Head of caudate nucleus (tissue), 42 donors: Measurements from ENCODE around the gene ARHGEF3.

ENCODE experiments used
- DNase-seq, 42 donors: peaks; one replicate each; pipeline versions ENCODE4 v3.0.0 to v3.0.0-alpha.2; 2020 to 2021; ENCODE audit warnings: mixed read lengths in 7 of 42
- intact Hi-C: fragments of 100-400 bp; cut with DNase I; formaldehyde crosslinking; loops from one replicate; pipeline ENCODE4 v1.15.0; 2022

The ARHGEF3 gene

DNA sequence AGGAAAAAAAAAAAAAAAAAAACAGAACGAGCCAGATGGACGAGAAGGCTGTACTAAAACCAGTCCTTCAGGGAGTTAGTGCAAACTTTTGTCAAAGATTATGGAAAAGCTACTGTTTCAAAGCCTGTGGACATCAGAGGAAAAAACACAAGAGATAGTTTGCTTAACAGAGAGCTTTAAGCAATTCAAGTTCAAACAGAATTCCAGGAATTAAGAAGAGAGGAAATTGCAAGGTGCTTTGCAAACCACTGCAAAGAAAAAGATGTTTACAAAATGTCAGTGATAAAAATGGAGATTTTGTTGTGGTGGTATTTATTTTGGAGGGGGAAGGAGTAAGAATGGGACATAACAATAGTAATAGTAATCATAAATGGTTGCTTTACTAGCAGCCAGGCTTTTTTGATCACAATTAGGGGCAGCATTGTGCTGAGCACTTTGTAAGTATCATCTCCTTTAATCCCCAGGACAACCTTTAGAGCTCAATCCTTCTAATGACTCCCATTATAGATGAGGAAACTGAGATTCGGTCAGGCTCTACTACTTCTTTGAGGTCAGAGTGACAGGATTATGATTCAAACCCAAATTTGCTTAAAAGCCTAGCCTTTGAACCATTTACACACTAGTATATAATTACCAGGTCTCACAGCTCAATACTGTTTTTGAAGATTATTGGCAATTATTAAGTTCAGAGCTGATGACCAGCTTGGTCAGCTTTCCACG is 22.4 kb upstream of the ARHGEF3 start:
- intact Hi-C loops: no loop called here
- DNase-seq: no peak

DNA sequence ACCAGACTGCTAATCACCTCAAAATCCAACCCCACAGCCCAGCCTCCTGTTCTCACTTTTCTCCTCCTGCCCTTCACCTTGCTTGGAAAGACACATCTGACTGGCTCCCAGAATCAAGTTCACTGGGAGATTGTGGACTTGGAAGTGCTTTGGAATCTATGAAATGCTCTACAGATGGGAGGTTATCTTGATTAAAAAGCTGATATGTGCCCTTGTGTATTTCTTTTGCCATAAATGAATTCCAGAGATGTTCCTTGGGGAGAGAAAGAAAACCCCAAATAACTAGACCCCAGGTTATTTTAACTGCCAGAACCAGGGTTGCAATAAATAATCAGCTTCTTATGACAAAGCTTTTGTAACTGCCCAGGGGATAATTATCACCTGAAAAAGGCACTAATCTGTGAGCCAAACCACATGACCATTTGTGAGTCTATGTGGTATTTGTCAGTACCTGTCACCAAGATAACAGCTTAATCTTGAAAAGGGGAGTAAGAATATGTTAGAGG is 21.7 kb upstream of the ARHGEF3 start:
- DNase-seq: no peak
- intact Hi-C loops: no loop called here

DNA sequence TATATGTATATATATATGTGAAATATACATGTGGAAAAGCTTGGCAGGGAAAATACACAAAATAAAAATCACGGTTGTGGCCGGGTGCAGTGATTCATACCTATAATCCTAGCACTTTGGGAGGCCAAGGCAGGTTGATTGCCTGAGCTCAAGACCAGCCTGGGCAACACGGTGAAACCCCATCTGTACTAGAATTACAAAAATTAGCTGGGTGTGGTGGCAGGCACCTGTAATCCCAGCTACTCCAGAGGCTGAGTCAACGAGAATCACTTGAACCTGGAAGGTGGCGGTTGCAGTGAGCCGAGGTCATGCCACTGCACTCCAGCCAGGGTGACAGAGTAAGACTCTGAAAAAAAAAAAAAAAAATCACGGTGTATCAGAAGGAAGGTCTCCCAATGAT is 20.8 kb upstream of the ARHGEF3 start:
- intact Hi-C loops: no loop called here
- DNase-seq: no peak

DNA sequence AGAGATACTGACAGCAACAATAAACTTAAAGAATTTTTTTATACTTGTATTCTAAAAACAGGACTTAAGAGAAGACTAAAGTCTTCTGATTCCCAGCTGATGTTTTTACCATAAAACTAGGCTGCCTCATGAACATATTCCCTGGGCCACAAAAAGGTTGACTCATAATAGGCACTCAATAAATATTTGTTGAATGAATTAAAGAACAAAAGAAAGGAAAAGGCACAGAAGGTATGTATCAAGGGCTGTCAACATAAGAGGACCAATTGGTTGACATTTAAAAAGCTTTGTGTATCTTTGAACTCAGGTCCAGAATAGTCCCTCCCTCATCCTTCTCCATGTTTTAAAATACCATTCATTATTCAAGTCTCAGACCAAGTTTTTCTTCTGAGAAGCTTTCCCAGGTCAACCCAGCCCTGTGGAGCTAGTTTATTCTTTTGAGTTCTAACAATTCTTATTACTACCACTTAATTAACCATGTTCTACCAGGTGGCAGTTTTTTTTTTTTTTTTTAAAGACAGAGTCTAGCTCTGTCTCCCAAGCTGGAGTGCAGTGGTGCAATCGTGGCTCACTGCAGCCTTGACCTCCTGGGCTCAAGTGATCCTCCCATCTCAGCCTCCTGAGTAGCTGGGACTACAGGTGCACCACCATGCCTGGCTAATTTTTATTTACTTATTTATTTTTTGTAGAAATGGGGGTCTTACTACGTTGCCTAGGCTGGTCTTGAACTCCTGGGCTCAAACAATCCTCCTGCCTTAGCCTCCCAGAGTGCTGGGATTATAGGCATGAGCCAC is 17.5 kb upstream of the ARHGEF3 start:
- intact Hi-C loops: no loop called here

DNA sequence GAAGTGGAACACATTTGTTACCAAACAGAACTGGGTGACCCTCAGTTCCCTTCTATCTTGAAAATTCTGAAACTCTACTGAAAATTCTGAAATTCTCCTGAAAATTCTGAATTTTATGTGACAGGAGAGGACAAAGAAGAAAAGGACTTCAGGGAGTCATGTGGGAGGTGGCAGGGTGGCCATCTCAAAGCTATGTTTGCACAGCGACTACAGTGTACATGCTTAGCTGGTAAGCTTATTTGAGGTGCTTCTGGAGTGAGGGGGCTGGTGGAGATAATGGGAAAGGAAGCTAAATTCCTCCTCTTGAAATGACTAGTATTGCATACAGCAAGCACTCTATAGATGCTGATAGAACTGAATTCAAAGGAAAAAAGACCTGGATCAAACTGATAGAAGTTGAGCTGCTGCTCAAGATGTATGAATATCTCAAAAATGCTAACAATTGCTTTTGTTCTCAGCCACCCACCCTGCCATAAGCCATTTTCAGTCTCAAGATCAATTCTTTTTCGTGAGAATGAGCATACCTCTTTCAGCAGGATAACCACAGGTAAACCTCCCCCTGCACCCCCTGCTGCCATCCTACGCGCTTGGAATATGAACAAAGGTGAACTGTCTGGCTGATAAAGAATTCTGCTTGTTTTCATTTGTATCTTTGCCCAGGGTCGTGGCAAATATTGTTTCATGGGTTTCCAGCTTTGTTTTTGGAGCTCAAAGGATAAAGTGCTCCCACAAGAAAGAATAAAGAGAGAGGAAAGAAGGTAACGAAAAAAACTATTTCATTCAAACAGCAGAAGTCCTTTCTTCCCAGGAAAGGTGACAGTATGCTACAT is 16.6 kb upstream of the ARHGEF3 start:
- intact Hi-C loops: no loop called here
- no peak for DNase-seq

More for the DNA sequence above, 17.5 kb upstream of the ARHGEF3 start:
- no peak for DNase-seq

DNA sequence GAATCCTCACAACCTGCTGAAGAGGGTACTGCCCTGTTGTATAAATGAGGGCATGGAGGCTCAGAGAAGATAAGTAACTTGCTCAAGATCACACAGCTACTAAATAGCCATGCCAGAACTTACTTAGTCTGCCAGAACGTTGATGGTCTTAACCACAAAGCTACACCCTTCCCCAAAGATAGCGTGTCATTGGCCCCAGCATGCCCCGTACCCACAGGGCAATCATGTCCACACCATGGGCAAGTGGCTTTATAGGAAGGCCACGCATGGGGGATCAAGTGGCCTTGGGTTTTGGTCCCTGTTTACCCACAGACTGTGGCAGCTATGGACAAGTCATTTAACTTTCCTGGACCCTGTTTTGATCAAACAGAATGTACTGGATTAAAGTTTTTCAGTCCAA is 15.9 kb upstream of the ARHGEF3 start:
- intact Hi-C loops: no loop called here
- DNase-seq: no peak

DNA sequence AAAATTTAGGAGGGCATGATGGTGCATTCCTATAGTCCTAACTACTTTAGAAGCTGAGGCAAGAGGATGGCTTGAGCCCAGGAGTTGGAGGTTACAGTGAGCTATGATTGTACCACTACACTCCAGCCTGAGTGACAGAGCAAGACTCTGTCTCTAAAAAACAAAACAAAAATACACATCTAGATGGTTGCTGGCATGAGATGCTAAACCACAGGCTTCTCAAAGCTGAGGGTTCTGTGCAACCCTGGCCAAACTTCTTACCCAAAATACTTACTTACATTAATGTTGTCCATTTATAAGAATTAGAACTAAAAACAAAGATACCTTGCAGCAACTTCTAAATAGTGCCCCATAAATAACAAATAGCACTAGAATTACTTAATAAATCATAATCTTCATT is 14.3 kb upstream of the ARHGEF3 start:
- intact Hi-C loops: no loop called here
- no peak for DNase-seq

DNA sequence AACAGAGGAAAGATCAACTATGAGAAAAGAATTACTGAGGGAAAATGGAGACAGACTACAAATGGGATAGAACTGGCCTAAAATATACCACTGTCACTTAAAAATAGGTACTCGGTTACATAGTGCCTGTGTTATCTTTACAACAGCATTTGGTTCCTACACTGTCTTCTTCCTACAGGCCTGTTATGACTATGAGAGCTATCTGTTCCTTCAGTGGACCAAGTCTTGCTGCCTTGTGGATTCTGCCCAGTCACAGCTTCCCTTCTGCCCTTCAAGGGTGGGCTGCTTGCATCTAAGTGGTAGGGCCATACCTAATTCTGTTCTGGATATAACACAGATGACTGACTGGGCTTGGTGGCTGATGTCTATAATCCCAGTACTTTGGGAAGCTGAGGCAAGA is 13.8 kb upstream of the ARHGEF3 start:
- DNase-seq: no peak
- intact Hi-C loops: no loop called here

DNA sequence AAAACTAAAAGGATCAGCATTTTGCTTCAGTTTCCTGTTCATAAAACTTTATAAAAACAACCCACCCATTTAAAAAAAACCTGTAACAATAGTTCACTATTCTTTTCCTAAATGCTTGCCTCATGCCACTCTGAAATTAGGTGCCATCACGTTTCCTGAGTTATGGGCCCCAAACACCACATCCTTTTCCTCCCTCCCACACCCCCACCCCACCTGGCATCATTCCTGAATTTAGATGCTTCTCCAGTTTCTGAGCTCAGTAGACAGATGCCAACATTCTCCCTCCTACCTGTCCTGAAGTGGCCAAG is 11.9 kb upstream of the ARHGEF3 start:
- DNase-seq: no peak

DNA sequence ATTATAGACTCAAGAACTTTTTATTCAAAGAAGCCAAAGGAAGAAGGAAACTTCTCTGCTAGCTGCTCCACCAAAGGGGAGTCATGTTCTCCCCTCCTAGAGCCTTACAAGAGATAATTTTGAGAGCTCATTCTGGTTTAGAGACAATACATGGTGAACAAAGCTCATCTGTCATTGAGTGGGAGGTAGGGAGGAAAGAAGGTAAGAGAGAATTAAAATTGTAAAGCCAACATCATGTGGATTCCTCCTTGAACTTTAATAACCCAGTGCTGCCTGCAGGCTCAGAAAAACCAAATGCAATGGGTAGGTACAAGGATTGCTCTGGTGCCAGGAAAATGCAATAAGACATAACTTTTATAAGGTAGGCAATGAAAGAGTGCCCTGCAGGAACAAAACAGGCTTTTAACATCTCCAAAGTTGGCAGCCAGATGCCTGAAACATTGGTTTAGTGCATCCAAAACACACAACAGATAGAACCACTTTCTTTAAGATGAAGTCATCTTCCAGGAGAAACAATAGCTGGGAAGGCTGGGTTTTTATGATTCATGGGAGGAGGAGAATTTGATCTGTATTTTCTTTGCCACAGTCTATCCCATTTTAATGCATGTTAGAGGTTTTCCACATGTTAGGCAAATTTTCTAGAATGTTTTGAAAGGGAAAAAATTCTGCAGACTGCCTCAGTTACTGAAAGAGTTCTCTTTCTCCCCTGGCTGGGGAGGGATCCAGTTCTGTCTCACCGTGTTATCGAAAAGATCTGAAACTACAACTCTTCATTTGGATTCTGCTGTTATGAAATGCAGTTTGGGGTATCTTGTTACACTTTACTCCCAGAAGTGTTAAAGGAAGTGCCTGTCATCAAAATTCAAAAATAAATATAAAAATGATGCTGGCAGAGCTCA is 11.3 kb upstream of the ARHGEF3 start:
- intact Hi-C loops: no loop called here
- DNase-seq: peak in 3 of 42 donors; percentile 12 to 32 (median 15)

More for the DNA sequence above, 11.9 kb upstream of the ARHGEF3 start:
- intact Hi-C loops: no loop called here

DNA sequence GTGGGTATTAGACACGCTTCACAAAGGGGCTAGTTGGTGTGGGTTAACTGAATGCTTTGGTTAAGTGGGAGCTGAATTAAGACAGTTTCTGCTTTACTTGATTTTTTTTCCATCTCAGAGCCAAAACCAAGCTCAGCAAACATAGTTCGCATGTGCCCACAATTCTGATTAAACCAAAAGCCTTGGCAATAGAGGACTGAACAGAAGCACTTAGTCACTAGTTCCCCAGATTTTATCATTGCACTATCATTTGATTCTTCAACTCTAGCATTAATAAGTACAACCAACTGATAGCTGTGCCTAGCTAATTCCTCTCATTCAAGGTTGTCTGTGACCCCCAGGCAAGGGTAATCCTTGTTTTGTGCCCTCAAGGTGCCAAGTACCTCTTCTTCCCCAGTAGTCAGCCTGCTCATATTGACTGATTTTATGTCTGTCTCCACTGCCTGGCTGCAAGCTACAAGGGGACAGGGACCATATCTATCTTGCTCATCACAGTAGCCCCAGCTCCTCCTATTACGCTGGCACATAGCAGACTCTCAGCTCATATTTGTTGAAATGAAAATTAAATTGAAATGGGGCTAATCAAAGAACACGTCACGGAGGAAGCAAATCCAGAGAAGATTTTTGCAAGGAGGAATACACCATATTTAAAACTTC is 9.9 kb upstream of the ARHGEF3 start:
- DNase-seq: no peak
- intact Hi-C loops: no loop called here

DNA sequence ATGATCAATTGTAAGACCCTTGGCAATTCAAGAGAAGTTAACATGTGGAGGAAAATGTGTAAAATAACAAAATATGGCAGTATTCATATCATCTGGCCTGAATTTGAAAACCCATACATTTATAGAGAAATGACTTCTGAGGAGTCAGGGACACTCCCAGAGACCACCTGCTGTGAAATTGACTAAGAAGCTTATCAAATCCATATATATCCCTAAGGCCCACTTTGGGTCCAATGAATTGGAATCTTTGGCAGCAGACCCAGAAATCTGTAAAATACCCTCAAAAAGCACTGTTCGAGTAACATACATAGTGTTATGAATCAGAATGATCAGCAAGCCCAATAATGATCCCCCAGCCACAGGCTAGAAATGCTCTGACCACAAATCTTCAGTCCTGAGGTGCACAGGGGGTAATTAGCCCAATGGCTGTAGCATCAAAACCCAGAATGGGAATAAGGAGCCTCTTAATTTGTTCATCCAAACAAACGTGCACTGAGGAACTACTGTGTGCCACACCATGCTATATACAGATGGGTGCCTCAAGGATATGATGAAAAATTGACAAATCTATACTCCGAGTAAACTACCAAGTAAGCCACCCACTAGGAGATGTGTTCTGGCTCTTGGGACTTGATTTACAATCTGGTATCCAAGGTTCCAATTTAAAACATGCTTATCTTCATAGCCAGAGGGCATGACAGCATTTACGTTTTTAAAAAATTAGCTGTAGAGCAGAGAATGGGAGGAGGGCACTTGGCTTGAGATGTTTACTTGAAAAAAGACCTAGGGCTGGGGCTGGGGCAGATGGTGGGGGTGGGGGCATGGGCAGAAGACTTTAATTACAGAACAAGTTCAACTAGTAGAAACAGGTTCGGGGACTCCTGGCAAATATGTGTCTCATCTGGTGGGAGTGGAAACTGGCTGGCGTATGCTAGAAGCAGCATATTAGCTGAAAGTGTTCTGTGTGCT is 9.1 kb upstream of the ARHGEF3 start:
- no peak for DNase-seq
- intact Hi-C loops: no loop called here

DNA sequence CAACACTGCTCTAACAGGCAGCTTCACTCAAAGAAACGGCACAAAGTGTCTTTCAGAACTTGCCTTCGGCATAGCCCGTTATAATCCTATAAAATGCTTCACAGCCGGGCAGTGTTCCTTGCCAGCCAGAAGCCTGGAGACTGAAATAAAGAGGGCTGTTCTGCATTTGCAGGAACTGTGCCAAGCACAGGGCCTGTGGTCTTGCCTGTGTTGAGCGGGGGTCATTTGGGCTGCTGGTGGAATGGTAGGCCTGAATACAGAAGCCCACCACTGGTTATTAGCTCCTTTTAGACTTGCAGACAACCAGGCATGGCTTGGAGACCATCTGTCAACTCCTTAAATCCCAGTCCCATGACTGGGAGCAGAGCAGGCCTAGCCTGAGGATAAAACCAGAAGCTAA is 4.7 kb upstream of the ARHGEF3 start:
- intact Hi-C loops: no loop called here
- peak in 35 of 42 donors; percentile 9 to 73 (median 48) for DNase-seq

DNA sequence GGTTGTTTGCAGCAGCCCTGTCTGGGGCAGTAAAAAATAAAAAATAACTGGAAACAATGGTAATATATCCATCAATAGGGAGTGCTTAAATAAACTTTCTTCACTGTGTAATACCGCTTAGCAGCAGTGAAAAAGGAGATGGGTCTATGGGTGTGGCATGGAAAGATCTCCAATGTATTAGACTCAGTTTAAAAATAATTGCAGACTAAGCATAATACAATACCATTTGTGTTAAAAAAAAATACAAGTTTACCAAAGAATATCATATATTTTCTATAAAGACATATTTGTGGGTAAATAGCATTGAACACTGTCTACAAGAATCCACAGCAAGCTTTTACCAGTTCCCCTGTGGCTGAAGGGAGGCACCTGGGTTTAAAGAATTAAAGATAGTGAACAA is 1.0 kb upstream of the ARHGEF3 start:
- DNase-seq: no peak
- intact Hi-C loops: loop anchor here (5.0 kb wide), 2 partner anchors 100 to 185 kb away; no protein-coding TSS in a partner anchor

DNA sequence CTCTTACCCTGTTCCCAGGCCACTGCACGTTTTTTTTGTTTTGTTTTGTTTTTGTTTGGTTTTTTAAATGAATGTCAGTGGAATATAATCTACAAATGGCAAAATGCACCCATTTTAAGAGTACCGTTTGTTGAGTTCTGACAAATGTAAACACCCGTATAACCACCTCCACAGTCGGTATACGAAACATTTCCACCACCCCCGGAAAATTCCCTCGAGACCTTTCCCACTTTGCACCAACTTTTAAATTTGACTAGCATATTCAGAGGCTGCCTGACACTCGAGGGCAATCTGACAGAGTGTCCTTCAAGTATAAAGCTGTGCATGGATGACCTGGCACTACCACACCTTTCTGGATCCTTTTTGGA is 613 bp upstream of the ARHGEF3 start:
- intact Hi-C loops: loop anchor here (5.0 kb wide), 2 partner anchors 100 to 185 kb away; no protein-coding TSS in a partner anchor
- no peak for DNase-seq

DNA sequence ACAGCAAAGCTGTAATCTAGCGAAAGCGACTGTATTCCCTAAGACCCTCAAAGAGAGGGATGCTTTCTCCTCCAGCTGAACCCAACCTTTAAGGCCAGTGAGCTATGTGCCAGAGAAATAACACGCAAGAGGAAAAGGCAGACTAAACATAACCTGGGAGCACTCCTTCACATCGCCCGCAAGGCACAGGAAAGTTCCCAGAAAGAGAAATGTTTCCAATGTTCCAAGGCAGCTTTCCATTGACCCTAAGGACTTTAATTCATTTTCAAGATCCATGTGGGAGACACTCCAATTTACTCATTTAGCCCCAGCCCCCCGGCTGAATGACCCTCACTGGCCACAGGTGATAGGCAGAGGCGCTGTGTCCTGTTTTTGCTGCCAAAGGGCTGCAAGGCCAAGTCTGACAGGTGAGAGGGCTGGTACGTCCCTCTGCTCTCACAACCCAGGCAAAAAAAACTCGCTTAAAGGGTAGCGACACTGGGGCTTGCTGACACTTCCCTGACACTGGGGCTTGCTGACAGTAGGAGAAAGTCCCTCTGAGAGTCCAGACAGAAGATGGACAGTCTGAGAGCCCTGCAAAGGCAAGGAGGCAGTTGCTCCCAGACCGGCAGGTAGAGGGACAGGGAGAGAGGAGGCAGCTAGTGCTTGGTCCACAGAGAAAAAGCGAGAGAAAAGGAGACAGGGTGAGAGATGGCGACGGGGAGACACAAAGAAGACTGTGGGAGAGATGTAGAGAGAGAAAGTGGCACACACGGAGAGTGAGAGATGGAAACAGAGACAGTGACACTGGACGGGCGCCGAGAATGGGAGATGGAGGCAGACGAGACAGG is 702 bp downstream of the ARHGEF3 start:
- DNase-seq: peak in 16 of 42 donors; percentile 14 to 51 (median 33)
- intact Hi-C loops: loop anchor here (5.0 kb wide), 2 partner anchors 99 to 186 kb away; no protein-coding TSS in a partner anchor
